Stimulated activated naive CD8-positive, alpha-beta T cell treated with anti-CD3 and anti-CD28 coated beads, Interleukin-15, Interleukin-2, amounts not matched to agents 100 ng/mL and 50 ng/mL, for 24 hours (primary cell): Measurements from ENCODE around the gene TRIM59.
A peak's percentile ranks its signal among the peaks of the same experiment; 100 is the strongest.

Experiments used
- H3K27ac Mint-ChIP-seq: one replicate; pipeline ENCODE4 v1.8.0; 2021; ENCODE audit warnings: mild to moderate bottlenecking, mixed read lengths
- H3K27me3 Mint-ChIP-seq: one replicate; pipeline ENCODE4 v1.8.0; 2021; ENCODE audit warnings: mixed read lengths
- H3K36me3 Mint-ChIP-seq: one replicate; pipeline ENCODE4 v1.8.0; 2021; ENCODE audit warnings: low read depth, mixed read lengths
- H3K4me1 Mint-ChIP-seq: one replicate; pipeline ENCODE4 v1.8.0; 2021; ENCODE audit warnings: low read depth, mixed read lengths
- H3K4me3 Mint-ChIP-seq: one replicate; pipeline ENCODE4 v1.8.0; 2021; ENCODE audit warnings: mild to moderate bottlenecking, mixed read lengths
- H3K9me3 Mint-ChIP-seq: one replicate; pipeline ENCODE4 v1.8.0; 2021; ENCODE audit warnings: mixed read lengths

TRIM59 gene, protein sequence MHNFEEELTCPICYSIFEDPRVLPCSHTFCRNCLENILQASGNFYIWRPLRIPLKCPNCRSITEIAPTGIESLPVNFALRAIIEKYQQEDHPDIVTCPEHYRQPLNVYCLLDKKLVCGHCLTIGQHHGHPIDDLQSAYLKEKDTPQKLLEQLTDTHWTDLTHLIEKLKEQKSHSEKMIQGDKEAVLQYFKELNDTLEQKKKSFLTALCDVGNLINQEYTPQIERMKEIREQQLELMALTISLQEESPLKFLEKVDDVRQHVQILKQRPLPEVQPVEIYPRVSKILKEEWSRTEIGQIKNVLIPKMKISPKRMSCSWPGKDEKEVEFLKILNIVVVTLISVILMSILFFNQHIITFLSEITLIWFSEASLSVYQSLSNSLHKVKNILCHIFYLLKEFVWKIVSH

DNA sequence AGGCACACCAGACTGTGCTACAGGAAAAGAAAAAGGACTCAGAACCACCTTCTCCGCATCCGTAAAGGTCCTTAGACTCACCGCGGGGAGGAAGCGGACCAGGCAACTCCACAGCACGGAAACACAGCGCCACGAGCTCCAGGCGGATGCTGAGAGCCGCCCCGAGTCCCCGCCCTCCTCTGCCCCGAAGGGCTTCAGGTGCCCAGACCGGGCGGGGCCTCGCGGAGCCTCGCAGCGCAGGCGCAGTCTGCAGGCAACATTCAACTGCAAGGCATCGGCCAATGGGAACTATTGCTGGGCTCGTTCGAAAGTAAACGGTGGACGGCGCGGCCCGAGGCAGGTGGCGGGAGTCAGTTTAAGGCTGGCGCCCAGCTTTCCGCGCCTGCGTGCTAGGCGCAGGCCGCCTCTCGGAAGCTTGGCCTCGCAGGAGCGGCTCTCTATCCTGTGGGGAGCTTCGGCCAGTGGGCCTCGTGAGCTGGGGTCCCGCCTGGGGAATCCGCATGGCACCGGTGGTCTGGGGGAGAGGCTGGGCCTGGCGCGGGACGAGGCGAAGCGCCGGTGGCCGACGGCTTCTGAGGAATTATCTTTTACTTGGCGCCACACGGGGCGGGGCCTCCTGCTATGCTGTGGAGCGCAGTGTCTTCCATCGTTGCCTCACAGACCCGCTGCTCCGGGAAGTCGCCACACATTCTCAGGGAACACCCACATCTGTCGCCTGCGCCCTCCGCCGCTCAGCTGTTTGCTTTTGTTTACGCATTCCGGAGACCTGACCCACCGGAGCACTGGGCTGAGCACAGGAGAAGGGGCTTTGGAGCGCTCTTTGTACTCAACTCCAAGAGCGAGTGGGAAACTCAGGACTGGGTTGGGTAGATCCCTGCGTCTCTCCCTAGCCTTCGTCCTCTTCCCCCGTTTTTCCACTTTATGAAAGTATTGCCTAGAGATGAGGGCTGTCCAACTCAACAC is at the start of gene TRIM59:
Gene TRIM59 (minus strand): TSS at position 151 of the 963 bp plus-strand sequence. CDS start 10,603 bp downstream, outside the sequence.
- H3K27me3 Mint-ChIP-seq: no peaks in the 10 kb centered on the region
- peaks cover 35% of the 10 kb centered on the region for H3K36me3 Mint-ChIP-seq
- peaks cover 34% of the 10 kb centered on the region for H3K4me1 Mint-ChIP-seq
- peak within 1 kb of the TSS; percentile 99 for H3K4me3 Mint-ChIP-seq
- H3K9me3 Mint-ChIP-seq: no peaks in the 10 kb centered on the region
- H3K27ac Mint-ChIP-seq: peak within 1 kb of the TSS; percentile 98

DNA sequence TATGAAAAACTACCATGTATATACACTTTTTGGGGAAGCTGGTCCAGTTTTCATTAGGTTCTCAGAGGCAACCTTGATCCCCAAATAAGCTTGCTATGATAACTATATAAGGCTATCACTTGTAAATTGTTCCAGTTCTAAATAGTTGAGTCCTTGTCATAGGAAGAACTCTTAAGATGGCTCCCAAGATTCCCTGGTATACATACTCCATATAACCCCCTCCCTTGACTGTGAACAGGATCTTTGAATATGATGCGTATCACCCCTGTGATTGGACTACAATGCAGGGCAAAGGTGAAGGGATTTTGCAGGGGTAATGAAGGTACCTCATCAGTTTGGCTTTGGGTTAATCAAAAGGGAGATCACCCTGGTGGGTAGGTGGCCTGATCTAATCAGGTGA is 48.6 kb upstream of the TRIM59 start:
- Mint-ChIP-seq H3K36me3 (peaks cover 40% of the 10 kb centered on the region), H3K4me1 (no peaks in the 10 kb centered on the region), H3K9me3 (no peaks in the 10 kb centered on the region), H3K27ac (no peak overlapping the region), H3K27me3 (no peaks in the 10 kb centered on the region), H3K4me3 (no peak overlapping the region)

DNA sequence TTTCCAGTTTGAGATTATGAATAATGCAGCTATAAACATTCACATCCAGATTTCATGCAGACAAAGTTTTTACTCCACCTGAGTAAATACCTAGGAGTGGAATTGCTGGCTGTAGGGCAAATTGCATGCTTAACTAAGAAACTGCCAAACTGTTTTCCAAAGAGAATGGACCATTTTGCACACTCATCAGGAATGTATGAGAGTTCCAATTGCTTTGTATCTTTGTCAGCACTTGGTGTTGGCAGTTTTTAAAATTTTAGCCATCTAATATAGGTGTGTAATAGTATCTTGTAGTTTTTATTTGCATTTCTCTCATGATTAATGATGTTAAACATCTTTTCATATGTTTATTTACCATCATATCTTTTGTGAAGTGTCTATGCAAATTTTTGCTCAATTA is 40.6 kb upstream of the TRIM59 start:
- Mint-ChIP-seq H3K9me3 (no peaks in the 10 kb centered on the region), H3K4me1 (no peaks in the 10 kb centered on the region), H3K4me3 (no peak overlapping the region), H3K27me3 (no peaks in the 10 kb centered on the region), H3K27ac (no peak overlapping the region), H3K36me3 (no peaks in the 10 kb centered on the region)

DNA sequence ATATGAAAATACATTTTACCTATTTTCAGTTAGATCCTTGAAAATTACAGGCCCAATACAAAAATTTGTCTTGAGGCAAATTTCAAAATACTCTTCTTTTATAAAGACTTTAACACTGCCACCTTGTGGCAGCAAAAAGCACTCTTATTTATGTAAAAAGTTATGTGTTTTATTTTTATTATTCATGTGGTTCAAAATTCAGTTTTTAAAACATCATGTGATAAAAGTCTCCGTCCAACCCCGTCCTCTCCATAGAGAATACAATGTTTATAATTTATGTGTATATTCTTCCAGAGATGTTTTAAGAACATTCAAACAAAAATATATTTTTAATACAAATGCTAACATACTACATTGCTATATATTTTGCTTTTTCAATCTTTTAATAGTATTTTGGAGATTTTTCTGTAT is 36.9 kb upstream of the TRIM59 start:
- Mint-ChIP-seq H3K27me3 (no peaks in the 10 kb centered on the region), H3K9me3 (no peaks in the 10 kb centered on the region), H3K36me3 (no peaks in the 10 kb centered on the region)

DNA sequence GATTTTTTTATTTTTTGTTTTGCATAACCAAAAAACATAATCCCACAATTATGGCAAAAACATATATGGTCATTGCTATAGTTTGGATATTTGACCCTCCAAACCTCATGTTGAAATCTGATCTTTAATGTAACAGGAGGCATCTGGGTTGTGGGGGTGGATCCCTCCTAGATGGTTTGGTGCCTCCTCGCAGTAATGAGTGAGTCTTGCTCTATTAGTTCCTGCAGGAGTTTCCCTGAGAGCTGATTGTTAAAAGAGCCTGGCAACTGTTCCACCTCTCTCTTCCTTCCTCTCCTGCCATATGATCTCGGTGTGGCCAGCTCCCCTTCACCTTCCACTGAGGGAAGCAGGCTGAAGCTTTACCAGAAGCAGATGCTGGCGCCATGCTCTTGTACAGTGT is 33.2 kb upstream of the TRIM59 start:
- no peaks in the 10 kb centered on the region for H3K4me1 Mint-ChIP-seq
- H3K36me3 Mint-ChIP-seq: no peaks in the 10 kb centered on the region
- H3K9me3 Mint-ChIP-seq: no peaks in the 10 kb centered on the region
- no peak overlapping the region for H3K4me3 Mint-ChIP-seq
- no peaks in the 10 kb centered on the region for H3K27me3 Mint-ChIP-seq
- no peak overlapping the region for H3K27ac Mint-ChIP-seq

More for the DNA sequence above, 36.9 kb upstream of the TRIM59 start:
- H3K4me1 Mint-ChIP-seq: no peaks in the 10 kb centered on the region
- H3K27ac Mint-ChIP-seq: no peak overlapping the region
- H3K4me3 Mint-ChIP-seq: no peak overlapping the region

DNA sequence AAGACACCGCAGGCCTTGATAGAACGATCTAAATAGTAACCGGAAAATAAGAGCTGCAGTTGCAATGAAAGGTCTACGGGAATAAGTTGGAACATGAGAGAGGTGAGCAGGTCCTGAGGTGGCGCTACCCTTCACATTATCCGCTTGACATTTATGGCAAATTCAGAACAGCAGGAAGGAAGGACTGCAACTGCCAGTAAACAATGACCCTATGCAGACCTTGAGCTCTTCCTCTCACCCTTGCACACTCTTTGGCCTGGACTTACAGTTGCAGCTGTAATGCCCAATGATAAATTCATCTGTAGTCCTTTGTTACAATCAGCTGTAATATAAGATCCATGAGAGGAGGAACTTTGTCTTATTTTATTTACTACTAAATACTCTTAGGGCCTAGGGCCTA is 32.3 kb upstream of the TRIM59 start:
- Mint-ChIP-seq H3K27ac (no peak overlapping the region), H3K4me3 (no peak overlapping the region), H3K27me3 (no peaks in the 10 kb centered on the region), H3K9me3 (no peaks in the 10 kb centered on the region), H3K36me3 (no peaks in the 10 kb centered on the region), H3K4me1 (no peaks in the 10 kb centered on the region)

DNA sequence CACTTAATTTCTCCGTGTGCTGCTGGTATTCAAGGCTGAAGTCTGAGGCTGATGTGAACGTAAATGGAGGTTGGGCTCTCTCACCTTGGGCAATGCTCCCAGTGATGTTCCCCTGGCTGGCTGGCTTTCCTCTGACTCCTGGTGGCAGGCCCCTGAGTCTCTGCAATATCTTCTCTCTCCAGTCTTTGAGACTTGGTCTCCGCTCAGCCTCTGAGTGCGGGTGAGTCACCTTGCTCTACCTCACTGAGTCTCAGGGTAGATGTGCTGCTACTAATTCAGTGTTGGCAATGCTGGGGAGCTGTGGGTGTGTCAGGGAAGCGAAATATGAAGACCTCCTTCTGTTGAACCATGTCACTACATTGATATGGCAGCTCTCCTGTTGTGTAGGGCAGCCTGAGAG is 31.3 kb upstream of the TRIM59 start:
- Mint-ChIP-seq H3K9me3 (no peaks in the 10 kb centered on the region), H3K4me3 (no peak overlapping the region), H3K27ac (no peak overlapping the region), H3K27me3 (no peaks in the 10 kb centered on the region), H3K36me3 (no peaks in the 10 kb centered on the region), H3K4me1 (no peaks in the 10 kb centered on the region)

DNA sequence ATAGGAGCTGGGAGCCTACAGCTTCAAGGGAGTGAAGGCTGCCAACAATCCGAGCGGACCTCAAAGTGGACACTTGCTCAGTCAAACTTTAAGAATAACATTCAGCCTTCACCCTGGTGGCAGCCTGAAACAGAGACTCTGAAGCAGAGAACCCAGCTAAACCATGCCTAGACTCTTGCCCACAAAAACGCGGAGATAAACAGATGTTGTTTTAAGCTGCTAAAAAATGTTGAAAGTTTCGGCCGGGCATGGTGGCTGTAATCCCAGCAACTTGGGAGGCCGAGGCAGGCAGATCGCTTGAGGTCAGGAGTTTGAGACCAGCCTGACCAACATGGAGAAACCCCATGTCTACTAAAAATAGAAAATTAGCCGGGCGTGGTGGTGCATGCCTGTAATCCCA is 29.8 kb upstream of the TRIM59 start:
- peaks cover 5% of the 10 kb centered on the region for H3K27me3 Mint-ChIP-seq
- H3K4me3 Mint-ChIP-seq: no peak overlapping the region
- no peaks in the 10 kb centered on the region for H3K36me3 Mint-ChIP-seq
- no peaks in the 10 kb centered on the region for H3K4me1 Mint-ChIP-seq
- no peaks in the 10 kb centered on the region for H3K9me3 Mint-ChIP-seq
- H3K27ac Mint-ChIP-seq: no peak overlapping the region

DNA sequence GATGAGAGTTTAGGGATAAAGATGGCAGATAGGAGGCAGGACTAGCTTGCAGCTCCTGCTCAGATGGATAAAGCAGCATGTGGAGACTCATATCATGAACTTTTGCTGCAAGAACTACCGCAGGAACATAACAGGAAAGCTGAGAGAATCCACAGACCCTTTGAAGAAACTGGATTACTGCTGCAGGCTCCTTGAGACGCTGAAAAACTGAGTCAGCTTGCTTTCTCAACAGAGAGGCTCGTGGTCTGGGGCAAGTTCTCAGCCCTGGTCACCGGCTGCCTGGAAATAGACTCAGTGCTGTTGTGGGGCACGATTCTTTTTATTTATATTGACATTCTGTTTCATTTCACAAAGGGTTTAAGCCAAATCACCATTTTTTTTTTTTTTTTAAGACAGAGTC is 28.8 kb upstream of the TRIM59 start:
- H3K4me1 Mint-ChIP-seq: no peaks in the 10 kb centered on the region
- no peaks in the 10 kb centered on the region for H3K36me3 Mint-ChIP-seq
- H3K27me3 Mint-ChIP-seq: peaks cover 5% of the 10 kb centered on the region
- H3K9me3 Mint-ChIP-seq: no peaks in the 10 kb centered on the region
- H3K27ac Mint-ChIP-seq: no peak overlapping the region
- no peak overlapping the region for H3K4me3 Mint-ChIP-seq

DNA sequence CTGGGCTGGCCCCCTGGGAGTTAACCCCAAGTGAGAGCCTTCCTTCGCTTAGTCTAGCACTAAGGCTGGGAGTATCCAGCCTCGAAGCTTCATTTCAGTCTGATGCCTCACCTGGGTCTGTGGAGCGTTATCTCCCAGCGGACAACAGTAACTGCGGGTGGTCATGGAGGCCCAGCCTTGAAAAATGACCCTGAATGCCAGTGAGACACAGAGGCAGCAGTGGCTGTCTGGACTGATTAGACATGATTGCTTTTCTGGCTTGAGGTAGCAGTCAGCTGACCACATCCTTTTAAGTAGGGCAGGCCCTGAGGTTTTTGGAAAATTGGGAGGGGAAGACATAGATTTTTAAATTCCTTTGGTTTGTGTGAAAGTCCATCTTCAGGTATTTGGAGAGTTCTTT is 28.2 kb upstream of the TRIM59 start:
- H3K27me3 Mint-ChIP-seq: peaks cover 5% of the 10 kb centered on the region
- H3K4me3 Mint-ChIP-seq: no peak overlapping the region
- no peaks in the 10 kb centered on the region for H3K9me3 Mint-ChIP-seq
- H3K4me1 Mint-ChIP-seq: no peaks in the 10 kb centered on the region
- H3K27ac Mint-ChIP-seq: no peak overlapping the region
- no peaks in the 10 kb centered on the region for H3K36me3 Mint-ChIP-seq

DNA sequence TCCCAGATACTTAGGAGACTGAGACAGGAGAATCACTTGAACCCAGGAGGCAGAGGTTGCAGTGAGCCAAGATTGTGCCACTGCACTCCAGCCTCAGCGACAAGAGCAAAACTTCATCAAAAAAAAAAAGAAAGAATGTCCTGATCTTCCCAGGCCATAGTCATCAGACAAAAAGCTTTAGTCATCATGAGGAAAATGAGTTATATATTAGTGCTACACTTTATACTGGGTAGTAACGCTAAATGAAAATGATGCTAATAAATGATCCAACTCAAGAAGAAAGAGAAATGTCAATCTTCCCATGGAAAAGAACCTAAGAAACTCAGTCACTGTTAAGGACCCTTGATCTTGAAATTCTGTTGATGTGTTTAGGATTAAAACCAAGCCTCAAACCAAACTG is 26.3 kb upstream of the TRIM59 start:
- no peaks in the 10 kb centered on the region for H3K4me1 Mint-ChIP-seq
- H3K4me3 Mint-ChIP-seq: no peak overlapping the region
- H3K27me3 Mint-ChIP-seq: peaks cover 5% of the 10 kb centered on the region
- no peaks in the 10 kb centered on the region for H3K9me3 Mint-ChIP-seq
- H3K27ac Mint-ChIP-seq: no peak overlapping the region
- H3K36me3 Mint-ChIP-seq: no peaks in the 10 kb centered on the region

DNA sequence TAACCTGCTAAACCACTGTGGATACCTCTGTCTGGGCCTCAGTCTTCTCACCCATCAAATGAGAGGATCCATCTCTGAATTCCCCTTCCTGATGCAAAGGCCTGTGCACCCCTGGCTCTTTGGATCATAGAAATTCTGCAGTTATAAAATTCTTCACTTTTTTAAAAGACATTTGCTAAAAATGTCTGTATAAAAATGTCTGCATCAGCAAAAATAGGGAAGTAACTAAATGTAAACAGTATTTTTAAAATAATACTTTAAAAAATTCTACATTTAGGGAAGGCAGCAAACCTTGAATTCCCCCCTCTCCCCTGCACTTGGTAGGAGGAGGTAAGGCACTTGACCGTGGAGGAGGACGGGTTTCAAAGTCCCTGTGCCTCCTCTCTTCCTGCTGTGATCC is 25.6 kb upstream of the TRIM59 start:
- Mint-ChIP-seq H3K9me3 (no peaks in the 10 kb centered on the region), H3K36me3 (no peaks in the 10 kb centered on the region)

DNA sequence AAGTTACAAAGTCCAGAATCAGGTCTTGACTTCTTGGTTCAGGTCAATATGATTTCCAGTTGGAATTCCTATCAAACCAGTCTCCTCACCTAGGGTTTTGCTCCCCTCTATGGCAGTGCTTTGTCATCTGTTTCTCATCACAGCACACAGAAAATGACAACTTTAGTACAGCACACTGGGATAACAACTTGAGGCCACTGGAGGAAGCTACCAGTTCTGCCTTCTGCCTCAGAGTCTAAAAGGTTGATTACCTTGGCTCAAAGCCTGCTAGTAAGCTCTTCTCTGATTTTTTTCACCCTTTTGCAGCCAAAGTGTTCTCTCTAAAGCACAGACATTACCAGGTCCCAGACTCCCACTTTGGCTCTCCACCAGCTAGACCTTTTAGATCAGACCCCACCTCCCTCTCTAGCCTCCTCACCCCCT is 24.8 kb upstream of the TRIM59 start:
- Mint-ChIP-seq H3K27me3 (peaks cover 5% of the 10 kb centered on the region), H3K36me3 (no peaks in the 10 kb centered on the region), H3K4me3 (no peak overlapping the region), H3K9me3 (peaks cover 6% of the 10 kb centered on the region), H3K27ac (no peak overlapping the region), H3K4me1 (no peaks in the 10 kb centered on the region)

More for the DNA sequence above, 25.6 kb upstream of the TRIM59 start:
- Mint-ChIP-seq H3K4me3 (no peak overlapping the region), H3K27ac (no peak overlapping the region), H3K4me1 (no peaks in the 10 kb centered on the region), H3K27me3 (peaks cover 5% of the 10 kb centered on the region)

DNA sequence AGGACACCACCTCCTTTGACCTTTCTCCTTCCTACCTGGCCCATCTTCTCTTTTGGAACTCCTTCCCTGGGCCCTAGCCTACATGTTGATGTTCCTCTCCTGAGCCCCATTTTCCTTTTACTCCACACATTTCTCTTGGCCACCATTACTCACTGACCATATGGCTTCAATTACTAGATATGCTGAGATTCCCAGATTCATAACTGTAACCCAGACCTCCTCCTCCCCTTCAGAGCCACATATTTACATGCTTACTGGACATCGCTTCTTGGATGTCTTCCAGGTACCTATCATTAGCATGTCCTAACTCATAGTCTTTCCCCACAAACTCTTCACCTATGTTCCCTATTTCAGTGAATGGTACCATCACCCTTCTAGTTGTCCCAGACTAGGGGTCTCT is 24.4 kb upstream of the TRIM59 start:
- no peak overlapping the region for H3K27ac Mint-ChIP-seq
- H3K4me1 Mint-ChIP-seq: no peaks in the 10 kb centered on the region
- H3K36me3 Mint-ChIP-seq: no peaks in the 10 kb centered on the region
- H3K27me3 Mint-ChIP-seq: peaks cover 8% of the 10 kb centered on the region
- no peak overlapping the region for H3K4me3 Mint-ChIP-seq
- peaks cover 11% of the 10 kb centered on the region for H3K9me3 Mint-ChIP-seq

DNA sequence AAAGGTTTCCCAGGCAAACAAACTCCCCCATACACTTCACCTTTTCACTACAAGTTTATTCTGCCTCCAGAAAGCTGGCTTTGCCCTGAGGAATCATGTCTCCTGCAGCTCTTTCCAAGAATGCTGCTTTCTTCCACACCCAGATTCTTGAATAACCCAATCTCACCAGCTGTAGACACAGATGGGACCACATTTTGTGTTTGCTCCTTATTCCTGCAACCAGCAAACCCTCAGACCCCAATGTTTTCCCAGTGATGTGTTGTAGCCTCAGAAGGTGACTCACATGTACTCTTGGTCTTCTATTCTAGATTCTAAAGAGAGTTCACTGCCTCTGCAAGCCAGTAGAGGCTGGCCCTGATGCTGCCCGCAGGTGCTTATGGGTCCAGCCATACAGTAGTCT is 23.6 kb upstream of the TRIM59 start:
- no peaks in the 10 kb centered on the region for H3K4me1 Mint-ChIP-seq
- H3K27ac Mint-ChIP-seq: no peak overlapping the region
- no peaks in the 10 kb centered on the region for H3K36me3 Mint-ChIP-seq
- H3K27me3 Mint-ChIP-seq: peaks cover 11% of the 10 kb centered on the region
- H3K9me3 Mint-ChIP-seq: peaks cover 14% of the 10 kb centered on the region
- H3K4me3 Mint-ChIP-seq: no peak overlapping the region
